IMR-90 (cell line): ENCODE measurements around the gene SIAH3. TPM values are rescaled to one million over a fixed set of nuclear protein-coding genes. Genes with fewer than 3 reads are reported as not detected.

ENCODE experiments used
- ATAC-seq: fragments of 200-7000 bp; cut with Tn5 transposase; 2 replicates; pipeline ENCODE4 v1.9.1; 2020; ENCODE audit warnings: low read depth, mild to moderate bottlenecking, moderate library complexity
- BruUV-seq: library from RNA; stranded (reverse); fragments of 400-500 nt; replicated peaks from 2 replicates; lab custom pipeline; 2021; lab: Mats Ljungman, UMichigan
- CTCF ChIA-PET: fragments of 300-600 bp; formaldehyde crosslinking; extraction: SDS; loops from one replicate; lab custom pipeline; 2021; ENCODE audit warnings: antibody characterized with exemption; lab: Yijun Ruan, JAX
- POLR2A ChIA-PET: fragments of 300-600 bp; sonication (Branson Sonifier 250); formaldehyde crosslinking; loops from one replicate; lab custom pipeline; 2022; ENCODE audit warnings: antibody characterized with exemption; ENCODE audit not compliant: unreplicated experiment; lab: Charles Lee
- DNase-seq: peaks from one replicate; pipeline ENCODE4 v3.0.0; 2013
- H2AFZ ChIP-seq: replicated peaks from 2 replicates; pipeline ENCODE3; 2013; ENCODE audit warnings: low read length, mild to moderate bottlenecking; ENCODE audit not compliant: poor library complexity
- H2AK5ac ChIP-seq: 2 replicates; pipeline ENCODE4 v1.6.1; 2013; ENCODE audit warnings: low read depth, low read length, inconsistent platforms
- H2AK9ac ChIP-seq: replicated peaks from 2 replicates; pipeline ENCODE3; 2013; ENCODE audit warnings: mild to moderate bottlenecking, low read depth, low read length, moderate library complexity; ENCODE audit not compliant: poor library complexity
- H2BK120ac ChIP-seq: 2 replicates; pipeline ENCODE4 v1.6.1; 2013; ENCODE audit warnings: low read depth, low read length, inconsistent platforms
- H2BK15ac ChIP-seq: 3 replicates; pipeline ENCODE4 v1.6.1; 2013; ENCODE audit warnings: low read depth, low read length, inconsistent platforms
- H2BK20ac ChIP-seq: 2 replicates; pipeline ENCODE4 v1.6.1; 2013; ENCODE audit warnings: low read depth, mild to moderate bottlenecking, inconsistent platforms, low read length, moderate library complexity
- H2BK5ac ChIP-seq: 2 replicates; pipeline ENCODE4 v1.6.1; 2013; ENCODE audit warnings: mild to moderate bottlenecking, low read depth, low read length, inconsistent platforms; ENCODE audit not compliant: poor library complexity, severe bottlenecking
- H3K14ac ChIP-seq: replicated peaks from 2 replicates; pipeline ENCODE4 v1.6.1; 2013; ENCODE audit warnings: low read depth, low read length, inconsistent platforms
- H3K18ac ChIP-seq: 2 replicates; pipeline ENCODE4 v1.6.1; 2013; ENCODE audit warnings: low read depth, low read length, control low read depth
- H3K23ac ChIP-seq: 2 replicates; pipeline ENCODE4 v1.6.1; 2013; ENCODE audit warnings: low read depth, low read length, inconsistent platforms
- H3K27ac ChIP-seq: 2 replicates; pipeline ENCODE4 v1.5.1; 2013; ENCODE audit warnings: mild to moderate bottlenecking, control low read depth, low read length; ENCODE audit not compliant: insufficient read depth
- H3K27me3 ChIP-seq: 2 replicates; pipeline ENCODE4 v1.6.1; 2013; ENCODE audit warnings: low read length; ENCODE audit not compliant: control insufficient read depth, insufficient read depth
- H3K36me3 ChIP-seq: 2 replicates; pipeline ENCODE4 v1.6.1; 2013; ENCODE audit warnings: low read length, mixed read lengths; ENCODE audit not compliant: control insufficient read depth, insufficient read depth
- H3K4ac ChIP-seq: 2 replicates; pipeline ENCODE4 v1.6.1; 2013; ENCODE audit warnings: low read depth, low read length, inconsistent platforms
- H3K4me1 ChIP-seq: 2 replicates; pipeline ENCODE4 v1.6.1; 2013; ENCODE audit warnings: low read length, mixed read lengths; ENCODE audit not compliant: control insufficient read depth, insufficient read depth
- H3K4me2 ChIP-seq: 2 replicates; pipeline ENCODE4 v1.6.1; 2013; ENCODE audit warnings: low read depth, mild to moderate bottlenecking, control low read depth, low read length, moderate library complexity
- H3K4me3 ChIP-seq: 2 replicates; pipeline ENCODE4 v1.5.1; 2013; ENCODE audit warnings: low read depth, mild to moderate bottlenecking, control low read depth, low read length, moderate library complexity; ENCODE audit not compliant: insufficient read depth
- H3K56ac ChIP-seq: 2 replicates; pipeline ENCODE4 v1.6.1; 2013; ENCODE audit warnings: low read length, inconsistent platforms; ENCODE audit not compliant: insufficient read depth; ENCODE audit errors: extremely low read depth
- H3K79me1 ChIP-seq, 2 experiments: 2 replicates each; pipeline ENCODE4 v1.6.1; 2013; ENCODE audit warnings: low read length in 2 of 2, inconsistent platforms in 1 of 2, low read depth in 1 of 2
- H3K9ac ChIP-seq: 2 replicates; pipeline ENCODE4 v1.6.1; 2013; ENCODE audit warnings: low read depth, low read length, control low read depth
- H3K9me1 ChIP-seq: 2 replicates; pipeline ENCODE4 v1.6.1; 2013; ENCODE audit warnings: low read length, inconsistent platforms; ENCODE audit not compliant: insufficient read depth
- H3K9me3 ChIP-seq: 2 replicates; pipeline ENCODE4 v1.6.1; 2013; ENCODE audit warnings: low read length; ENCODE audit not compliant: control insufficient read depth, insufficient read depth
- H4K20me1 ChIP-seq: 2 replicates; pipeline ENCODE4 v1.6.1; 2013; ENCODE audit warnings: low read length, inconsistent platforms; ENCODE audit not compliant: insufficient read depth
- H4K5ac ChIP-seq: 2 replicates; pipeline ENCODE4 v1.6.1; 2013; ENCODE audit warnings: mild to moderate bottlenecking, low read depth, low read length, control low read depth
- H4K8ac ChIP-seq, 2 experiments: 2 replicates each; pipeline ENCODE4 v1.6.1; 2013; ENCODE audit warnings: low read depth in 2 of 2, low read length in 2 of 2, control low read depth in 1 of 2, inconsistent platforms in 1 of 2
- H4K91ac ChIP-seq: 2 replicates; pipeline ENCODE4 v1.6.1; 2013; ENCODE audit warnings: low read depth, low read length, inconsistent platforms; ENCODE audit not compliant: insufficient read depth
- BHLHE40 ChIP-seq: fragments of 150-350 bp; IDR thresholded peaks from 2 replicates; pipeline ENCODE4 v1.6.1; 2016; ENCODE audit warnings: mild to moderate bottlenecking, low read depth, low read length
- CHD1 ChIP-seq: IDR thresholded peaks from 2 replicates; pipeline ENCODE4 v1.6.1; 2012; ENCODE audit warnings: low read depth, low read length, improper control_type of control experiment
- FOS ChIP-seq: fragments of 150-350 bp; IDR thresholded peaks from 2 replicates; pipeline ENCODE4 v1.6.1; 2016; ENCODE audit warnings: low read depth, low read length
- MAZ ChIP-seq: IDR thresholded peaks from 2 replicates; pipeline ENCODE4 v1.6.1; 2012; ENCODE audit warnings: low read depth, mild to moderate bottlenecking, low read length, improper control_type of control experiment, moderate library complexity, borderline replicate concordance
- MXI1 ChIP-seq: IDR thresholded peaks from 2 replicates; pipeline ENCODE4 v1.6.1; 2012; ENCODE audit warnings: low read depth, mild to moderate bottlenecking, low read length, moderate library complexity, borderline replicate concordance
- NFE2L2 ChIP-seq: fragments of 150-350 bp; IDR thresholded peaks from 2 replicates; pipeline ENCODE4 v1.6.1; 2016; ENCODE audit warnings: low read depth, mild to moderate bottlenecking, low read length
- POLR2A ChIP-seq: IDR thresholded peaks from 2 replicates; pipeline ENCODE4 v1.6.1; 2012; ENCODE audit warnings: mild to moderate bottlenecking, low read depth, low read length
- RFX5 ChIP-seq: IDR thresholded peaks from 2 replicates; pipeline ENCODE4 v1.8.0; 2012; ENCODE audit warnings: low read depth, mild to moderate bottlenecking, low read length, moderate library complexity
- SMC3 ChIP-seq: fragments of 150-350 bp; IDR thresholded peaks from 2 replicates; pipeline ENCODE4 v1.6.1; 2016; ENCODE audit warnings: low read depth, mild to moderate bottlenecking, antibody characterized with exemption, low read length, moderate library complexity
- WGBS, 2 experiments: methylation state at CpG; one replicate each; pipeline versions ENCODE4 v1.1.5 to v1.1.7; 2013; ENCODE audit warnings: missing lambda C conversion rate in 2 of 2; ENCODE audit not compliant: insufficient read length in 1 of 2; ENCODE audit errors: extremely low coverage in 2 of 2; 5-methylcytosine and 5-hydroxymethylcytosine counted together
- dilution Hi-C: fragments of 300-500 bp; cut with HindIII; formaldehyde crosslinking; loops from one replicate; pipeline ENCODE4 v1.14.3; 2018; ENCODE audit warnings: low sequenced_read_pairs; ENCODE audit not compliant: unreplicated experiment
- in situ Hi-C: fragments of 300-500 bp; cut with MboI; formaldehyde crosslinking; loops from 3 replicates; pipeline ENCODE4 v1.14.3; 2019; ENCODE audit warnings: low sequenced_read_pairs, inconsistent platforms, mixed read lengths
- intact Hi-C: fragments of 100-400 bp; cut with micrococcal nuclease; formaldehyde crosslinking; loops from 2 replicates; pipeline ENCODE4 v1.10.0; 2022
- polyA plus RNA-seq, 3 experiments: library from polyadenylated mRNA; depleted of rRNA; stranded (reverse); fragments of >200 nt; gene quantifications; 2 replicates each; pipeline ENCODE4 v1.2.3, GENCODE V29; 2012; ENCODE audit warnings: low replicate concordance in 1 of 3
- total RNA-seq: library from RNA; depleted of rRNA; stranded (reverse); fragments of >200 nt; gene quantifications from 2 replicates; pipeline ENCODE4 v1.2.3, GENCODE V29; 2012

The SIAH3 gene
- total and polyA plus RNA-seq, 2 of the 4 experiments (the other 2 are of a cell fraction) = under 0.01 TPM; not detected in 1

DNA sequence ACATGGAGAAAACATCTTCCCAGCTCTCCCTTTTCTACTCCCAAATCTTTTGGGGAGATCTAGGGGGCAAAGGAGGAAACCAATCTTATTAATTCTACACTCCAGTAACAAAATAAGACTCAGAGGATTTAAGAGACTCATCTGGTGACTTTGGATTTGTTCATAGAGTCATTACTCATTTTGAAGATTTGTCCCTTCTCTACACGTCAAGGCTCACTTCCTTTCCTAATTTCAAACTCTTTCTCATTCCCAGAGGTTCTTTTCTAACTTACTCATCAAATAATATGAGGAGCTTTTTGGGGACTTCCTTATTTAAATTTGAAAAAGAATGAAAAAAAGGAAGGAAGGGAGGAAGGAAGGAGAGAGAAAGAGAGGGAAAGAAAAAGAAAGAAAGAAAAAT, 14.4 kb downstream of the SIAH3 start:
- no CpG with 5 or more reads among the region's 1 CpG for WGBS, 2 experiments
- dilution Hi-C loops = no loop called here
- H2AK5ac ChIP-seq = no peak overlapping the region
- no peak overlapping the region for H2BK20ac ChIP-seq
- H4K8ac ChIP-seq = no peak overlapping the region
- H3K14ac ChIP-seq = no peak overlapping the region
- in situ Hi-C loops = no loop called here
- ChIA-PET CTCF (no interaction called here), POLR2A (no interaction called here)
- TF ChIP-seq MAZ = no peak
- TF ChIP-seq FOS = no peak
- TF ChIP-seq POLR2A = no peak
- TF ChIP-seq NFE2L2 = no peak
- TF ChIP-seq BHLHE40 = no peak
- TF ChIP-seq RFX5 = no peak
- no peak for TF ChIP-seq CHD1
- no peak for TF ChIP-seq MXI1
- TF ChIP-seq SMC3 = no peak
- ATAC-seq (no peak), DNase-seq (no peak)
- BruUV-seq = no TSS peak
- H2BK15ac ChIP-seq = no peak overlapping the region
- intact Hi-C loops = no loop called here
- no peak overlapping the region for H2BK5ac ChIP-seq
- no peak overlapping the region for H2BK120ac ChIP-seq
- H3K79me1 ChIP-seq = no peaks in the 10 kb centered on the region
- H2AK9ac ChIP-seq = no peak overlapping the region
- no peak overlapping the region for H3K18ac ChIP-seq
- H3K4me2 ChIP-seq = no peak overlapping the region
- no peaks in the 10 kb centered on the region for H3K9me1 ChIP-seq
- H4K20me1 ChIP-seq = no peaks in the 10 kb centered on the region
- H2AFZ ChIP-seq = no peak overlapping the region
- H3K9ac ChIP-seq = no peak overlapping the region
- H3K23ac ChIP-seq = no peak overlapping the region
- peaks cover 5% of the 10 kb centered on the region for H3K27me3 ChIP-seq
- H3K9me3 ChIP-seq = no peaks in the 10 kb centered on the region
- H4K91ac ChIP-seq = no peak overlapping the region
- H3K27ac ChIP-seq = no peak overlapping the region
- H3K4me3 ChIP-seq = no peak overlapping the region
- no peak overlapping the region for H4K5ac ChIP-seq
- no peaks in the 10 kb centered on the region for H3K36me3 ChIP-seq
- no peak overlapping the region for H3K56ac ChIP-seq
- no peak overlapping the region for H3K4ac ChIP-seq
- no peaks in the 10 kb centered on the region for H3K4me1 ChIP-seq
